Renal pelvis (tissue), 4 donors: Measurements from ENCODE around the gene DGKD. TPM values are rescaled to one million over a fixed set of nuclear protein-coding genes. Genes with fewer than 3 reads are reported as not detected.
"Not testable (repeated sequence)": the region's sequence is repeated elsewhere in the genome, so short reads cannot be mapped to it uniquely, and the experiment has no call there.

Source experiments
- DNase-seq: peaks from one replicate; pipeline ENCODE4 v3.0.0-alpha.2; 2013
- polyA plus RNA-seq, 3 donors: library from polyadenylated mRNA; unstranded; fragments of 120-200 nt; gene quantifications; one replicate each; pipeline ENCODE4 v1.2.1, GENCODE V29; 2013; ENCODE audit not compliant: insufficient read length in 3 of 3

DGKD gene
- polyA plus RNA-seq, 3 donors: 23.5 to 37.6 (median 33.5) TPM

GRCh38 chr2:233380995-233381637, 26.8 kb downstream of the DGKD start:
- DNase-seq: no peak

GRCh38 chr2:233381638-233381995, 27.3 kb downstream of the DGKD start:
- no peak for DNase-seq

- DNase-seq: no peak
Observed at GRCh38 chr2:233384015-233384414, 29.7 kb downstream of the DGKD start.

- DNase-seq: no peak
Observed at GRCh38 chr2:233384811-233385488, 30.7 kb downstream of the DGKD start.

- DNase-seq: no peak
Observed at GRCh38 chr2:233385489-233386044, 31.3 kb downstream of the DGKD start.

GRCh38 chr2:233386382-233387041, 32.2 kb downstream of the DGKD start:
- DNase-seq: no peak

- no peak for DNase-seq
Observed at GRCh38 chr2:233387225-233387624, 32.9 kb downstream of the DGKD start.

GRCh38 chr2:233387667-233388528, 33.6 kb downstream of the DGKD start:
- peak; percentile 88 for DNase-seq

- DNase-seq: no peak
Observed at GRCh38 chr2:233389601-233390125, 35.4 kb downstream of the DGKD start.

GRCh38 chr2:233395687-233396086, 41.4 kb downstream of the DGKD start:
- DNase-seq: no peak

- DNase-seq: not testable (repeated sequence)
Observed at GRCh38 chr2:233396726-233397665, 42.7 kb downstream of the DGKD start.

GRCh38 chr2:233399306-233400225, 45.3 kb downstream of the DGKD start:
- DNase-seq: no peak

- DNase-seq: no peak
Observed at GRCh38 chr2:233400341-233400740, 46.0 kb downstream of the DGKD start.

GRCh38 chr2:233400961-233401360, 46.7 kb downstream of the DGKD start:
- no peak for DNase-seq

GRCh38 chr2:233402346-233402745, 48.1 kb downstream of the DGKD start:
- no peak for DNase-seq

GRCh38 chr2:233402789-233403188, 48.5 kb downstream of the DGKD start:
- no peak for DNase-seq

- DNase-seq: no peak
Observed at GRCh38 chr2:233404222-233404621, 49.9 kb downstream of the DGKD start.

- no peak for DNase-seq
Observed at GRCh38 chr2:233406865-233407264, 52.6 kb downstream of the DGKD start.

- no peak for DNase-seq
Observed at GRCh38 chr2:233407771-233408181, 53.5 kb downstream of the DGKD start.
